A549 treated with DMSO at 1 μM for 4 hours (cell line): ENCODE results near the gene ZBTB9. TPM values are rescaled to one million over a fixed set of nuclear protein-coding genes. Genes with fewer than 3 reads are reported as not detected.

ENCODE experiments used
- total RNA-seq: library from RNA; stranded (reverse); fragments of 200-300 nt; extraction: Qiagen RNA extraction; gene quantifications from 5 replicates; pipeline ENCODE4 v1.2.3, GENCODE V29; 2022; ENCODE audit warnings: low read depth

ZBTB9 gene
- total RNA-seq: 12.0 to 12.6 TPM (median 12.4 TPM) in 5 replicates

GRCh38 chr6:33454009-33454946 lies at the start of gene ZBTB9:
TSS of gene ZBTB9 (plus strand) at chr6:33454576. CDS start at chr6:33455101, 525 bp downstream.

GRCh38 chr6:33410711-33411631 lies 43.4 kb upstream of the ZBTB9 start, which contains the start of gene PHF1:
TSS of gene PHF1 (plus strand) at chr6:33411014. CDS start at chr6:33412264, 1,250 bp downstream.

GRCh38 chr6:33417903-33418689 lies 36.3 kb upstream of the ZBTB9 start, which contains the start of gene CUTA:
TSS of gene CUTA (minus strand) at chr6:33418107. CDS start at chr6:33418000, 107 bp downstream.

GRCh38 chr6:33419580-33420490 lies 34.5 kb upstream of the ZBTB9 start, which contains the start of gene SYNGAP1:
TSS of gene SYNGAP1 (plus strand) at chr6:33420065. CDS start at chr6:33420265, 200 bp downstream.

Other genes with a start within 250 kb of the ZBTB9 start
- 13.1 to 16.0 TPM (median 14.4 TPM) in 5 replicates for gene HSD17B8, start 249.9 kb upstream of the ZBTB9 start, total RNA-seq
- 20.4 to 27.4 TPM (median 26.6 TPM) in 5 replicates for gene RING1, start 246.1 kb upstream of the ZBTB9 start, total RNA-seq
- 15.2 to 19.0 TPM (median 18.3 TPM) in 5 replicates for gene VPS52, start 182.7 kb upstream of the ZBTB9 start, total RNA-seq
- gene RPS18, start 182.5 kb upstream of the ZBTB9 start, total RNA-seq: 2,439 to 2,832 TPM (median 2,552 TPM) in 5 replicates
- 0.48 to 0.70 TPM (median 0.67 TPM) in 5 replicates for gene B3GALT4, start 177.5 kb upstream of the ZBTB9 start, total RNA-seq
- gene WDR46, start 165.3 kb upstream of the ZBTB9 start, total RNA-seq: 53.1 to 58.4 TPM (median 55.3 TPM) in 5 replicates
- gene PFDN6, start 165.0 kb upstream of the ZBTB9 start, total RNA-seq: 98.0 to 119 TPM (median 106 TPM) in 5 replicates
- gene RGL2, start 155.6 kb upstream of the ZBTB9 start, total RNA-seq: 13.2 to 15.1 TPM (median 13.8 TPM) in 5 replicates
- gene TAPBP, start 140.5 kb upstream of the ZBTB9 start, total RNA-seq: 40.3 to 49.1 TPM (median 44.2 TPM) in 5 replicates
- gene ZBTB22, start 136.8 kb upstream of the ZBTB9 start, total RNA-seq: 3.3 to 4.9 TPM (median 3.9 TPM) in 5 replicates
- 36.9 to 41.1 TPM (median 39.0 TPM) in 5 replicates for gene DAXX, start 131.6 kb upstream of the ZBTB9 start, total RNA-seq
- gene KIFC1, start 62.8 kb upstream of the ZBTB9 start, total RNA-seq: 38.1 to 49.0 TPM (median 43.7 TPM) in 5 replicates
- 18.0 to 19.4 TPM (median 18.5 TPM) in 5 replicates for gene PHF1, start 43.6 kb upstream of the ZBTB9 start, total RNA-seq
- gene CUTA, start 36.5 kb upstream of the ZBTB9 start, total RNA-seq: 183 to 231 TPM (median 202 TPM) in 5 replicates
- gene SYNGAP1, start 34.5 kb upstream of the ZBTB9 start, total RNA-seq: 4.2 to 7.9 TPM (median 5.1 TPM) in 5 replicates
- 34.9 to 41.5 TPM (median 39.1 TPM) in 5 replicates for gene BAK1, start 125.7 kb downstream of the ZBTB9 start, total RNA-seq
- 32.9 to 45.8 TPM (median 41.0 TPM) in 5 replicates for gene ITPR3, start 166.7 kb downstream of the ZBTB9 start, total RNA-seq